Measurements from ENCODE around the gene GZMH.
"Not testable (repeated sequence)": the region's sequence is repeated elsewhere in the genome, so short reads cannot be mapped to it uniquely, and the experiment has no call there.

GZMH gene

GRCh38 chr14:24595073-24595808, 14.2 kb downstream of the GZMH start:
- Histone ChIP-seq H3K27ac (replicated peaks; ENCODE audit: low read length) (no peak overlapping the region), H4K8ac (ENCODE audit: low read depth, low read length) (no peak overlapping the region), H4K91ac (ENCODE audit: low read depth, low read length, poor library complexity) (no peak overlapping the region), H2AK5ac (ENCODE audit: low read depth, low read length) (no peak overlapping the region), H3K23ac (ENCODE audit: low read depth, low read length, poor library complexity) (no peak overlapping the region), H3K79me1 (ENCODE audit: low read depth, low read length) (no peaks in the 10 kb centered on the region), H3K4ac (ENCODE audit: low read length) (no peak overlapping the region), H3K4me3 (ENCODE audit: low read length in 2 of 2) (no peak overlapping the region), H2BK15ac (ENCODE audit: low read length) (no peak overlapping the region), H3K27me3 (ENCODE audit: control insufficient read depth in 3 of 3, insufficient read depth in 3 of 3, low read depth in 1 of 3, low read length in 3 of 3) (no peaks in the 10 kb centered on the region), H3K4me2 (ENCODE audit: insufficient read depth, low read length, poor library complexity, severe bottlenecking) (no peak overlapping the region), H2AFZ (ENCODE audit: low read length) (no peak overlapping the region), H2BK12ac (ENCODE audit: low read length) (no peak overlapping the region), H2BK5ac (ENCODE audit: low read length) (no peak overlapping the region), H3K36me3 (replicated peaks in 1 of 2; ENCODE audit: control insufficient read depth in 2 of 2, insufficient read depth in 2 of 2, low read length in 2 of 2) (no peaks in the 10 kb centered on the region), H2BK120ac (ENCODE audit: low read depth, low read length) (no peak overlapping the region), H3K9ac (ENCODE audit: low read depth, low read length, poor library complexity) (no peak overlapping the region), H3K14ac (ENCODE audit: low read length) (no peak overlapping the region), H3K9me3 (replicated peaks in 1 of 2; ENCODE audit: control insufficient read depth in 2 of 2, insufficient read depth in 1 of 2, low read depth in 1 of 2, low read length in 2 of 2) (peaks cover 0 to 7% of the 10 kb centered on the region in 2 donors), H3K4me1 (ENCODE audit: control insufficient read depth in 2 of 2, insufficient read depth in 1 of 2, low read depth in 1 of 2, low read length in 2 of 2) (no peaks in the 10 kb centered on the region), H3K18ac (ENCODE audit: low read length) (no peak overlapping the region)
- DNase-seq (ENCODE audit: low spot score), result no peak
- WGBS, 2 donors (ENCODE audit: extremely low coverage in 2 of 2, insufficient read length in 2 of 2, insufficient replicate concordance in 1 of 2), result no CpG with 5 or more reads among the region's 3 CpGs

DNA sequence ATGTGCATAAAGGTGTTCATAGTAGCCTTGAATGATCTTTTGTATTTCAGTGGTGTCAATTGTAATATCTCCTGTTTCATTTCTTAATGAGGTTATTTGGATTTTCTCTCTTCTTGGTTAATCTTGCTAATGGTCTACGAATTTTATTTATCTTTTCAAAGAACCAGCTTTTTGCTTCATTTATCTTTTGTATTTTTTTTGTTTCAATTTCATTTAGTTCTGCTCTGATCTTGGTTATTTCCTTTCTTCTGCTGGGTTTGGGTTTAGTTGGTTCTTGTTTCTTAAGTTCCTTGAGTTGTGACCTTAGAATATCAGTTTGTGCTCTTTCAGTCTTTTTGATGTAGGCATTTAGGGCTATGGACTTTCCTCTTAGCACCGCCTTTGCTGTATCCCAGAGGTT, 18.5 kb downstream of the GZMH start:
- H3K27me3 ChIP-seq (ENCODE audit: control insufficient read depth in 3 of 3, insufficient read depth in 3 of 3, low read depth in 1 of 3, low read length in 3 of 3); H3K36me3 ChIP-seq (replicated peaks in 1 of 2; ENCODE audit: control insufficient read depth in 2 of 2, insufficient read depth in 2 of 2, low read length in 2 of 2); H3K9ac ChIP-seq (ENCODE audit: low read depth, low read length, poor library complexity); H3K4me3 ChIP-seq (ENCODE audit: low read length in 2 of 2); H2AK5ac ChIP-seq (ENCODE audit: low read depth, low read length); H3K23ac ChIP-seq (ENCODE audit: low read depth, low read length, poor library complexity); H2BK120ac ChIP-seq (ENCODE audit: low read depth, low read length); H3K4me2 ChIP-seq (ENCODE audit: insufficient read depth, low read length, poor library complexity, severe bottlenecking); H2BK12ac ChIP-seq (ENCODE audit: low read length); H3K27ac ChIP-seq (replicated peaks; ENCODE audit: low read length); H2BK15ac ChIP-seq (ENCODE audit: low read length); DNase-seq (ENCODE audit: low spot score); H3K9me3 ChIP-seq (replicated peaks in 1 of 2; ENCODE audit: control insufficient read depth in 2 of 2, insufficient read depth in 1 of 2, low read depth in 1 of 2, low read length in 2 of 2); H3K14ac ChIP-seq (ENCODE audit: low read length); H4K91ac ChIP-seq (ENCODE audit: low read depth, low read length, poor library complexity); H3K4ac ChIP-seq (ENCODE audit: low read length); H3K18ac ChIP-seq (ENCODE audit: low read length); H2AFZ ChIP-seq (ENCODE audit: low read length); H3K4me1 ChIP-seq (ENCODE audit: control insufficient read depth in 2 of 2, insufficient read depth in 1 of 2, low read depth in 1 of 2, low read length in 2 of 2); H2BK5ac ChIP-seq (ENCODE audit: low read length); H3K79me1 ChIP-seq (ENCODE audit: low read depth, low read length); H4K8ac ChIP-seq (ENCODE audit: low read depth, low read length): not testable (repeated sequence)
- no CpG with 5 or more reads among the region's 2 CpGs for WGBS, 2 donors (ENCODE audit: extremely low coverage in 2 of 2, insufficient read length in 2 of 2, insufficient replicate concordance in 1 of 2)

- H3K4me2 ChIP-seq (ENCODE audit: insufficient read depth, low read length, poor library complexity, severe bottlenecking); H3K9ac ChIP-seq (ENCODE audit: low read depth, low read length, poor library complexity); H3K23ac ChIP-seq (ENCODE audit: low read depth, low read length, poor library complexity); H3K36me3 ChIP-seq (replicated peaks in 1 of 2; ENCODE audit: control insufficient read depth in 2 of 2, insufficient read depth in 2 of 2, low read length in 2 of 2); H3K4me1 ChIP-seq (ENCODE audit: control insufficient read depth in 2 of 2, insufficient read depth in 1 of 2, low read depth in 1 of 2, low read length in 2 of 2); H2AFZ ChIP-seq (ENCODE audit: low read length); H3K27me3 ChIP-seq (ENCODE audit: control insufficient read depth in 3 of 3, insufficient read depth in 3 of 3, low read depth in 1 of 3, low read length in 3 of 3); H3K27ac ChIP-seq (replicated peaks; ENCODE audit: low read length); H3K4ac ChIP-seq (ENCODE audit: low read length); H3K9me3 ChIP-seq (replicated peaks in 1 of 2; ENCODE audit: control insufficient read depth in 2 of 2, insufficient read depth in 1 of 2, low read depth in 1 of 2, low read length in 2 of 2); H2BK120ac ChIP-seq (ENCODE audit: low read depth, low read length); H3K14ac ChIP-seq (ENCODE audit: low read length); H3K4me3 ChIP-seq (ENCODE audit: low read length in 2 of 2); H3K18ac ChIP-seq (ENCODE audit: low read length); H2BK5ac ChIP-seq (ENCODE audit: low read length); H3K79me1 ChIP-seq (ENCODE audit: low read depth, low read length); H4K91ac ChIP-seq (ENCODE audit: low read depth, low read length, poor library complexity); H4K8ac ChIP-seq (ENCODE audit: low read depth, low read length); H2BK12ac ChIP-seq (ENCODE audit: low read length); DNase-seq (ENCODE audit: low spot score); H2BK15ac ChIP-seq (ENCODE audit: low read length); H2AK5ac ChIP-seq (ENCODE audit: low read depth, low read length): not testable (repeated sequence)
- no CpG with 5 or more reads among the region's 3 CpGs for WGBS, 2 donors (ENCODE audit: extremely low coverage in 2 of 2, insufficient read length in 2 of 2, insufficient replicate concordance in 1 of 2)
Measured at GRCh38 chr14:24584402-24584801, 25.1 kb downstream of the GZMH start.

DNA sequence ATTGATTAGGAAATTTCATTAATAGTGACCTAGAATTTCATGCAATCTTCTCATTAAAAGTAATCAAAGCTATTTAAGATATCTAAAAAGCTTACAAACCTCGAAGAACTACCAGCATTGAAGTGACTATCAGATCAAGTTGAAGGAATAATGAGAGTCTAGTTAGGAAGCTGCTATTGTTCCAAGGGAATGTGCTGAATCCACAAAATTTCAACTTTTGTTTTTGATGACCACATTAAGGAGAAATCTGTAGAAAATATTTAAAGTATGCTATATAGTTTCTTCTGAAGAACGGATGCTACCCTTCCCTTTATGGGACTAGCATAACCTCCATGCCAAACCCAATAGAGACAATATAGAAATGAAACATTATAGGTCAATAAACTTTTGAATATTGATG, 30.9 kb downstream of the GZMH start:
- H2BK5ac ChIP-seq (ENCODE audit: low read length), result no peak overlapping the region
- no peak overlapping the region for H3K14ac ChIP-seq (ENCODE audit: low read length)
- DNase-seq (ENCODE audit: low spot score), result no peak
- no peak overlapping the region for H4K91ac ChIP-seq (ENCODE audit: low read depth, low read length, poor library complexity)
- no peak overlapping the region for H3K4me2 ChIP-seq (ENCODE audit: insufficient read depth, low read length, poor library complexity, severe bottlenecking)
- H3K4me1 ChIP-seq (ENCODE audit: control insufficient read depth in 2 of 2, insufficient read depth in 1 of 2, low read depth in 1 of 2, low read length in 2 of 2), result no peaks in the 10 kb centered on the region
- H3K4ac ChIP-seq (ENCODE audit: low read length), result no peak overlapping the region
- H3K27me3 ChIP-seq (ENCODE audit: control insufficient read depth in 3 of 3, insufficient read depth in 3 of 3, low read depth in 1 of 3, low read length in 3 of 3), result peaks cover 0 to 5% (median 0%) of the 10 kb centered on the region in 3 experiments
- H3K9ac ChIP-seq (ENCODE audit: low read depth, low read length, poor library complexity), result no peak overlapping the region
- H4K8ac ChIP-seq (ENCODE audit: low read depth, low read length), result no peak overlapping the region
- H3K27ac ChIP-seq (replicated peaks; ENCODE audit: low read length), result no peak overlapping the region
- no peak overlapping the region for H2BK120ac ChIP-seq (ENCODE audit: low read depth, low read length)
- no peak overlapping the region for H2AK5ac ChIP-seq (ENCODE audit: low read depth, low read length)
- H3K23ac ChIP-seq (ENCODE audit: low read depth, low read length, poor library complexity), result no peak overlapping the region
- H2AFZ ChIP-seq (ENCODE audit: low read length), result no peak overlapping the region
- no peak overlapping the region for H2BK15ac ChIP-seq (ENCODE audit: low read length)
- no peak overlapping the region for H3K18ac ChIP-seq (ENCODE audit: low read length)
- H3K9me3 ChIP-seq (replicated peaks in 1 of 2; ENCODE audit: control insufficient read depth in 2 of 2, insufficient read depth in 1 of 2, low read depth in 1 of 2, low read length in 2 of 2), result peaks cover 0 to 12% of the 10 kb centered on the region in 2 donors
- WGBS, 2 donors (ENCODE audit: extremely low coverage in 2 of 2, insufficient read length in 2 of 2, insufficient replicate concordance in 1 of 2), result no CpG with 5 or more reads among the region's 2 CpGs
- H3K4me3 ChIP-seq (ENCODE audit: low read length in 2 of 2), result no peak overlapping the region
- no peaks in the 10 kb centered on the region for H3K79me1 ChIP-seq (ENCODE audit: low read depth, low read length)
- no peaks in the 10 kb centered on the region for H3K36me3 ChIP-seq (replicated peaks in 1 of 2; ENCODE audit: control insufficient read depth in 2 of 2, insufficient read depth in 2 of 2, low read length in 2 of 2)
- H2BK12ac ChIP-seq (ENCODE audit: low read length), result no peak overlapping the region
